Aorta (tissue), 5 donors: ENCODE measurements around the gene ZBTB7B. TPM values are rescaled to one million over a fixed set of nuclear protein-coding genes. Genes with fewer than 3 reads are reported as not detected.

Experiments used
- ATAC-seq: fragments of 200-7000 bp; cut with Tn5 transposase; one replicate; pipeline ENCODE4 v1.9.1; 2022; ENCODE audit warnings: moderate library complexity; ENCODE audit not compliant: low FRiP score
- DNase-seq, 2 donors: peaks; one replicate each; pipeline ENCODE4 v3.0.0-alpha.2; 2020
- H3K27ac ChIP-seq, 2 donors: one replicate each; pipeline ENCODE4 v1.5.1; 2013; ENCODE audit warnings: low read length in 2 of 2, mild to moderate bottlenecking in 2 of 2, moderate library complexity in 2 of 2, control low read depth in 1 of 2, inconsistent platforms in 1 of 2, low read depth in 1 of 2
- H3K27me3 ChIP-seq, 2 donors: one replicate each; pipeline ENCODE4 v1.6.1; 2013; ENCODE audit warnings: control low read depth in 1 of 2, low read length in 1 of 2, mild to moderate bottlenecking in 1 of 2, moderate library complexity in 1 of 2; ENCODE audit not compliant: insufficient read depth in 2 of 2, control insufficient read depth in 1 of 2
- H3K36me3 ChIP-seq, 2 donors: one replicate each; pipeline ENCODE4 v1.6.1; 2013; ENCODE audit warnings: control low read depth in 1 of 2, low read length in 1 of 2, mild to moderate bottlenecking in 1 of 2; ENCODE audit not compliant: insufficient read depth in 2 of 2, control insufficient read depth in 1 of 2
- H3K4me1 ChIP-seq, 2 donors: one replicate each; pipeline ENCODE4 v1.6.1; 2013; ENCODE audit warnings: low read length in 2 of 2, control low read depth in 1 of 2, mild to moderate bottlenecking in 1 of 2, moderate library complexity in 1 of 2; ENCODE audit not compliant: insufficient read depth in 2 of 2, control insufficient read depth in 1 of 2
- H3K4me3 ChIP-seq, 2 donors: one replicate each; pipeline ENCODE4 v1.5.1; 2013; ENCODE audit warnings: low read length in 2 of 2, control low read depth in 1 of 2, mild to moderate bottlenecking in 1 of 2
- H3K9me3 ChIP-seq: one replicate; pipeline ENCODE4 v1.6.1; 2013; ENCODE audit warnings: mild to moderate bottlenecking, low read length; ENCODE audit not compliant: control insufficient read depth
- WGBS, 2 donors: extraction: QIAGEN DNeasy Blood & Tissue Kit; methylation state at CpG; one replicate each; pipeline ENCODE4 v1.1.7; 2013; 5-methylcytosine and 5-hydroxymethylcytosine counted together
- intact Hi-C, 2 donors: fragments of 100-400 bp; cut with DNase I; formaldehyde crosslinking; loops; one replicate each; pipeline versions ENCODE4 v1.14.2 to v1.15.0; 2022
- polyA plus RNA-seq, 2 donors: library from polyadenylated mRNA; stranded (reverse); fragments of 200-250 nt; gene quantifications; one replicate each; pipeline ENCODE4 v1.2.3, GENCODE V29; 2013
- total RNA-seq, 2 donors: library from RNA; stranded (reverse); fragmentation: NEBNext Ultra II Directional; extraction: Animal tissue kit (Norgen Biotek cat#: 25700); gene quantifications; one replicate each; pipeline ENCODE4 v1.2.1, GENCODE V29; 2021
- donor health status: healthy with polysubstance abuse.
- donor health status: Bipolar disorder and iron deficiency.
- donor health status: DM: no; HTN: no; CAD: no.
- donor health status: DM: no; HTN: no; CAD: no.
- donor health status: DM: yes; HTN: yes; CAD: no.

Gene ZBTB7B
- total and polyA plus RNA-seq, 4 donors: 23.3 to 71.1 (median 39.6) TPM

DNA sequence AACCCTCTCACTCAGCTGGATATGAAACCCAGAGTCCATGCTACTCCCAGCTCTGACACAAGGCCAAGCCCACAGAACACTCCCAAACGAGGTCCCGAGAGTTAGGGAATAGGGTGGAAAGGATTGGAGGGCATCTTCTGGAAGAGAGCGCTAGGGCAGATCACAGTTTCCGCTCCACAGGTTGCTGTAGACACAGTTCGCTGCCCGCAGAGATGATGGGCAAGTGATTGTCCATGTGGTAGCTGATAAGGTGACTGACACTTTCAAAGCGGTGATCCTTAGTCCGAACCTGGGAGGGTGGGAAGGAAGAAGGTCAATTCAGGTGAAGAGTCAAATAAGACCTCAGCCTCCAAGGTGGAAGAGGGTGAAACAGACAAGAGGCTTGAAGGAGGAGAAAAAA lies 39.0 kb upstream of the ZBTB7B start:
- peaks cover 0 to 15% of the 10 kb centered on the region in 2 donors for H3K36me3 ChIP-seq
- H3K4me3 ChIP-seq: no peak overlapping the region
- no peaks in the 10 kb centered on the region for H3K27me3 ChIP-seq
- DNase-seq (no peak), ATAC-seq (no peak)
- H3K27ac ChIP-seq: no peak overlapping the region
- WGBS, 2 donors: 73 to 74% methylated on average over 8 of the region's 8 CpGs
- H3K9me3 ChIP-seq: no peaks in the 10 kb centered on the region
- intact Hi-C loops: loop anchor here in 1 of 2 donors (2.0 kb wide), 1 partner anchor 35 kb away; no protein-coding TSS in a partner anchor
- H3K4me1 ChIP-seq: no peaks in the 10 kb centered on the region

DNA sequence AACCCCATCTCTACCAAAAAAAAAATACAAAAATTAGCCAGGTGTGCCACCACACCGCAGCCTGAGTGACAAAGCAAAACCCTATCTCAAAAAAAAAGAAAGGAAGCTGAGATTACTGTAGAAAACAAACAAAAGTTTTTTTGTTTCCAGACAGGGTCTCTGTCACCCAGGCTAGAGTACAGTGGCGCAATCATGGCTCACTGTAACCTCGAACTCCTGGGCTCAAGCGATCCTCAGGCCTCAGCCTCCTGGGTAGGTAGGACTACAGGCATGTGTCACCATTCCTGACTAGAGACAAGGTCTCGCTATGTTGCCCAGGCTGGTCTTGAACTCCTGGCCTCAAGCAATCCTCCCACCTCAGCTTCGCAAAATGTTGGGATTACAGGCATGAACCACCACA lies 38.2 kb upstream of the ZBTB7B start:
- DNase-seq: no peak
- H3K27ac ChIP-seq: no peak overlapping the region
- no peaks in the 10 kb centered on the region for H3K27me3 ChIP-seq
- intact Hi-C loops: no loop called here
- H3K4me3 ChIP-seq: no peak overlapping the region
- WGBS, 2 donors: 91 to 95% methylated on average over 6 of the region's 6 CpGs
- ATAC-seq: no peak
- no peaks in the 10 kb centered on the region for H3K4me1 ChIP-seq
- H3K9me3 ChIP-seq: no peaks in the 10 kb centered on the region
- H3K36me3 ChIP-seq: peaks cover 0 to 15% of the 10 kb centered on the region in 2 donors

DNA sequence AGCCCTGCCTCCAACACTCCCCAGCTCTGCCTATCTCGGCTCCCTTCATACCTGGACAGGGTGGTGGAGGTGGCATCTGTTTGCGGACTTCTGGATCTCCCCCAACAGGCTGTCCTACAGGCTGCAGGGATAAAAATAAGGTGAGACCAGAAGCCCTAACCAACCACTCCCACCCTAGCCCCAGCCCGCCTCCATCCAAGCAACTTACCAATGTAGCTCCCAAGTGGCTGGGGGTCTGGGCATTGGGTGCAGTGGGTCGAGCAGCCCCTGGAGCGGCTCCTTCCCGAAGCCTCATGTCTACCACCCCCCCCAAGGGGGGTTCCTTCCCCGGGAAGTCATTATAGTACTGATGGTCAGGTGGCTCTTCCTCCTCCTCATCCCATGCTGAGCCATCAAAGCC lies 36.5 kb upstream of the ZBTB7B start:
- intact Hi-C loops: loop anchor here in 1 of 2 donors (5.0 kb wide), 1 partner anchor 51 kb away; no protein-coding TSS in a partner anchor
- Histone ChIP-seq H3K36me3 (peaks cover 0 to 15% of the 10 kb centered on the region in 2 donors), H3K4me1 (no peaks in the 10 kb centered on the region), H3K4me3 (no peak overlapping the region), H3K27ac (no peak overlapping the region), H3K9me3 (no peaks in the 10 kb centered on the region), H3K27me3 (no peaks in the 10 kb centered on the region)
- WGBS, 2 donors: 81 to 85% methylated on average over 7 of the region's 7 CpGs
- DNase-seq (no peak), ATAC-seq (no peak)

DNA sequence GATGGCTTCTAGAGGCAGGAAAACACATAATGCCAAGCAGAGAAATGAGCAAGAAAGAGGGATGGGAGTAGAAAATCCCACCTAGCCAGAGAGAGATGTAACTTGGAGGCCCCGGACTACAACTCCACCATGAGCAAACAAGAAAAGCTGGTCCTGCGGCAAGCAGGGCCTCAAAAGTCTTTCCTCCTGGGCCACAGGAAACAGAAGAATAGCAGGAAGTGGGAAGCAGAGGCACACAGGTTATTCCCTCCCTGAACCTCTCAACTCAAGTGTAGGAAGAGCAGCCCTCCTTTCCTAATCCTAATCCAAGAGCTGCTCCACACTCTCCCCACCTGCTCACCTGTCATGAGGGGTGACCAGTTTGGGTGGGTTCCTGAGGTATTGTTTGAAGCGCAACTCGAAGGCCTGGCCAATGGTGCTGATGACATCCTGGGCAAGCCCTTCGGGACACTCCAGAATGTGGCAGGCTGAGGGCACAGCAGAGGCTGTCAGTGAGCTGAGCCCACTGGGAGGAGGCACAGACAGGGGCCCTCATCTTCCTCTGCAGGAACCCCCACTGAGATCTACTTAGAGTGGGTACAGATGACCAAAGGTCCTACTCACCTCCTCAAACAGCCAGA lies 35.2 kb upstream of the ZBTB7B start:
- DNase-seq (no peak), ATAC-seq (no peak)
- intact Hi-C loops: loop anchor here in 1 of 2 donors (5.0 kb wide), 1 partner anchor 50 kb away; no protein-coding TSS in a partner anchor
- no peaks in the 10 kb centered on the region for H3K27me3 ChIP-seq
- H3K4me1 ChIP-seq: no peaks in the 10 kb centered on the region
- peaks cover 0 to 15% of the 10 kb centered on the region in 2 donors for H3K36me3 ChIP-seq
- H3K9me3 ChIP-seq: no peaks in the 10 kb centered on the region
- WGBS, 2 donors: 83 to 87% methylated on average over 5 of the region's 5 CpGs
- H3K27ac ChIP-seq: no peak overlapping the region
- no peak overlapping the region for H3K4me3 ChIP-seq

DNA sequence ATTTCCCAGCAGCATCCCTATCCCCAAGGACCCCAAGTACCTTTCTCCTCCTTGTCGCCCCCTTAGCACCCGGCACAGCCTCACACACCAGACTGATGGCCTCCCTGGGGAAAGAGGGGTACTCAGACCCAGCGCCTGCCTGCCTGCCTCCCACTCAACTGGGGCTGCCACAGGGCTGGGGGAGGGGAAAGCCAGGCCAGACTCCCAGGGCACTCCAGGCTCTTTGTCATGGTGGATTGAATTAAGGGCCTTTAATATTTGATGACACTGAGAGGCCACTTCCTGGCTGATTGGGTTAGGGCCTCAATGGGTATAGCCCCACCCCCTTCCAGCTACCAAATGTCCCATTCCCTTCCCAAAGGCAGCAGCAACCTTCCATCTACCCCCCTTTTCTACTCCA lies 33.9 kb upstream of the ZBTB7B start:
- H3K27me3 ChIP-seq: no peaks in the 10 kb centered on the region
- peaks cover 0 to 13% of the 10 kb centered on the region in 2 donors for H3K36me3 ChIP-seq
- 77 to 79% methylated on average over 3 of the region's 3 CpGs for WGBS, 2 donors
- intact Hi-C loops: loop anchor here in 1 of 2 donors (5.0 kb wide), 1 partner anchor 49 kb away; no protein-coding TSS in a partner anchor
- DNase-seq (no peak), ATAC-seq (no peak)
- peak overlapping the region in 1 of 2 donors; percentile 51 for H3K27ac ChIP-seq
- H3K4me1 ChIP-seq: no peaks in the 10 kb centered on the region
- no peak overlapping the region for H3K4me3 ChIP-seq
- H3K9me3 ChIP-seq: no peaks in the 10 kb centered on the region

DNA sequence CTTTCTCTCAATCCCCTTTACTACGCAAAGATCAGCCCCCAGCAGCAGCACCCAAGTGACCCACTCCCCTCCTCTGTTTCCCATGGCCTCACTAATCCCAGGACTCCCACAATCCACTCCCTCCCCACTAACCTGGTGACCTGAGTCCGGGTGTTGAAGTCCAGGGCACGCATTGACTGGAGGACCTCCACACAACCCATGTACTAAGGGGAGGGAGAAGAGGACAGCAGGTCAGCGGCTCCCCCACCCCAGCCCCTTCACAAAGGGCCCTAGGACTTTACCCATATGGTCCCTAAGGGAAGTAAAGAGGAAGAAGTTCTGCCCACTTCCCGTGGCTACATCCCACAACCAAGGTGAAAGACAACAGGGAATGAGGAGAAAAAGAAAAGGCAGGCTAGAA lies 33.4 kb upstream of the ZBTB7B start:
- Histone ChIP-seq H3K4me1 (no peaks in the 10 kb centered on the region), H3K27ac (peak overlapping the region in 1 of 2 donors; percentile 42), H3K36me3 (peaks cover 0 to 13% of the 10 kb centered on the region in 2 donors), H3K27me3 (no peaks in the 10 kb centered on the region), H3K9me3 (no peaks in the 10 kb centered on the region), H3K4me3 (no peak overlapping the region)
- no peak for DNase-seq
- ATAC-seq: no peak
- WGBS, 2 donors: 51 to 60% methylated on average over 5 of the region's 5 CpGs
- intact Hi-C loops: loop anchor here in 1 of 2 donors (5.0 kb wide), 1 partner anchor 48 kb away; no protein-coding TSS in a partner anchor

DNA sequence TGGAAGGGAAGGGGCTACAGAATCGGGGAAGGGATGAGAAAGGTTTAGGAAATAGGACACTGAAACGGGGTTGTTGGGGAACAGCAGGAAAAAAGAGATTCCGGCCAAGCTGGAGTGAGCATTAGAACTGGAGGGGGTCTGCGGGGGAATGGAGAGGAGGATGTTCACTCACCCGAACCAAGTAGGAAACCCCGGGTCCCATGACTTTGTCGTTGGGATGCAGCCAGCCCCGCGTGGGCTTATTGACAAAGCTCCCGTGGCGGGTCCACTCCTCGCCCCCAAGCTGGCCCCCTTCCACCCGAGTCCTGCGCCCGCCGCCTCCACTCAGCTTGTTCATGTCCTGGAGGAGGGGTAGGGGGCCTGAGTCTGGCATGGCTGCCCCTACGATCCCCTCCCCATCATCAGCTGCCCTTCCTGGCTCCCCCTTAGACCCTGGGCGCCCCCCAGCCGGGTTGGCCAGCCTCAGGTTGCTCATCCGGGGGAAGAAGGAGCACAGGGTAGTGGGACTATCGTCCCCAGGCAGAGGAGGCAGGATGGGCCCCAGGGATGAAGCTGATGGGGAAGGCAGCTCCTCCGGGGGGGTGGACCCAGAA lies 32.6 kb upstream of the ZBTB7B start:
- Histone ChIP-seq H3K9me3 (no peaks in the 10 kb centered on the region), H3K27me3 (no peaks in the 10 kb centered on the region), H3K4me1 (no peaks in the 10 kb centered on the region), H3K4me3 (peak overlapping the region in 1 of 2 donors; percentile 46), H3K36me3 (peaks cover 0 to 9% of the 10 kb centered on the region in 2 donors), H3K27ac (peak overlapping the region; percentile 42 to 53)
- intact Hi-C loops: loop anchor here in 1 of 2 donors (5.0 to 10.0 kb wide), 2 partner anchors 47 to 1175 kb away; no protein-coding TSS in a partner anchor
- ATAC-seq: no peak
- peak in 1 of 2 donors; percentile 84 for DNase-seq
- 12 to 13% methylated on average over 18 to 22 of the region's 22 CpGs for WGBS, 2 donors

DNA sequence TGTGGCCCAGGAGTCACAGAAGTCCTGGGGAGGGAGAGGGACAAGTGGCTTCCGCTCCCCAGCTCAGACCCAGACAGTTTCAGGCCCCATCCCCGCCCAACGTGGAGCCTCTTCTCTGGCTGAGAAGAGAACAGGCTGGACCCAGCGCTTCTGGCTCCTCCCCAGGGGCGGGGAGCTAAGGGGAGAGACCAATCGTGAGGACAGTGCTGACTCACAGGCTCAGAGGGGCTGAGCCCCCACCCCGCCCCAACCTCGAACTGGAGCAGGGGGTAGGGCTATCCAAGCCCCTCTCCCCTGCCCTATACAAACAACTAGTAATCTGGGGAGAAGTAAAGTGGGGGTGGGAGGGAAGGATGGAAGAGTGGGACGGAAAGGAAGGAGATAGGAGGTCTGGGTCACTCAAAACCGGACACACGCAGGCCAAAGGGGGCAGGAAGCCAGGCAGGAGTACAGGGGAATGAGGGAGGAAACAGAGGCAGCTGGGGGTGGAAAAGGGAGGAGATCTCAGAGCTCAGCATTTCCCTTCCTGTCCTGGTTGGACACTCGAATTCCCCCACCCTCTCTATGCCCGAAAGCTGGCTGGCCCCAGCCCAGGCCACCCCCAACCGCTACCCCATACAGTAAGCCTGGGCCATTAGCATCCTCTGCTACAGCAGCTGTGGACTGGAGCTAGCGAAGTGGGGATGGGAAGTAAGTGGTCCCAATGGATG lies 31.8 kb upstream of the ZBTB7B start, which contains the start of gene SHC1:
SHC1 (minus strand) TSS at position 117 of the 710 bp plus-strand sequence. CDS start 221 bp downstream, outside the sequence.
- H3K27ac ChIP-seq: peak within 1 kb of the TSS; percentile 72 to 98
- peaks cover 0 to 5% of the 10 kb centered on the region in 2 donors for H3K36me3 ChIP-seq
- H3K27me3 ChIP-seq: no peaks in the 10 kb centered on the region
- H3K9me3 ChIP-seq: no peaks in the 10 kb centered on the region
- intact Hi-C loops: loop anchor here in 1 of 2 donors (10.0 kb wide), 1 partner anchor 1176 kb away; no protein-coding TSS in a partner anchor
- H3K4me3 ChIP-seq: peak within 1 kb of the TSS in 1 of 2 donors; percentile 46
- peak; percentile 75 for ATAC-seq
- WGBS, 2 donors: 6 to 7% methylated on average over 15 of the region's 15 CpGs
- H3K4me1 ChIP-seq: no peaks in the 10 kb centered on the region
- peak; percentile 96 to 98 for DNase-seq
